Osteocyte (in vitro differentiated cells): Measurements from ENCODE around the gene FHL2. TPM values are rescaled to one million over a fixed set of nuclear protein-coding genes. Genes with fewer than 3 reads are reported as not detected.

Source experiments
- DNase-seq: peaks from one replicate; pipeline ENCODE4 v3.0.0; 2021; ENCODE audit warnings: mixed read lengths; ENCODE audit not compliant: unreplicated experiment; ENCODE audit errors: extremely low spot score
- H3K27ac Mint-ChIP-seq: one replicate; pipeline ENCODE4 v1.8.0; 2021; ENCODE audit warnings: mild to moderate bottlenecking, mixed read lengths; ENCODE audit not compliant: unreplicated experiment
- H3K27me3 Mint-ChIP-seq: one replicate; pipeline ENCODE4 v1.8.0; 2021; ENCODE audit warnings: mixed read lengths; ENCODE audit not compliant: unreplicated experiment
- H3K36me3 Mint-ChIP-seq: one replicate; pipeline ENCODE4 v1.8.0; 2021; ENCODE audit warnings: mixed read lengths; ENCODE audit not compliant: unreplicated experiment
- H3K4me1 Mint-ChIP-seq: one replicate; pipeline ENCODE4 v1.8.0; 2021; ENCODE audit warnings: mixed read lengths; ENCODE audit not compliant: unreplicated experiment
- H3K4me3 Mint-ChIP-seq: one replicate; pipeline ENCODE4 v1.8.0; 2021; ENCODE audit warnings: mild to moderate bottlenecking, moderate library complexity, mixed read lengths; ENCODE audit not compliant: unreplicated experiment
- H3K9me3 Mint-ChIP-seq: one replicate; pipeline ENCODE4 v1.8.0; 2021; ENCODE audit warnings: mixed read lengths; ENCODE audit not compliant: unreplicated experiment
- CTCF ChIP-seq: fragments of 200-600 bp; sonication (generic); IDR thresholded peaks from 2 replicates; pipeline ENCODE4 v1.5.0; 2021; ENCODE audit warnings: antibody characterized with exemption, mild to moderate bottlenecking, moderate library complexity
- total RNA-seq: library from RNA; stranded (reverse); gene quantifications from 2 replicates; pipeline ENCODE4 v1.2.1, GENCODE V29; 2021

The FHL2 gene
- total RNA-seq, 1 donor from 2014 or later = 76.8 TPM

DNA sequence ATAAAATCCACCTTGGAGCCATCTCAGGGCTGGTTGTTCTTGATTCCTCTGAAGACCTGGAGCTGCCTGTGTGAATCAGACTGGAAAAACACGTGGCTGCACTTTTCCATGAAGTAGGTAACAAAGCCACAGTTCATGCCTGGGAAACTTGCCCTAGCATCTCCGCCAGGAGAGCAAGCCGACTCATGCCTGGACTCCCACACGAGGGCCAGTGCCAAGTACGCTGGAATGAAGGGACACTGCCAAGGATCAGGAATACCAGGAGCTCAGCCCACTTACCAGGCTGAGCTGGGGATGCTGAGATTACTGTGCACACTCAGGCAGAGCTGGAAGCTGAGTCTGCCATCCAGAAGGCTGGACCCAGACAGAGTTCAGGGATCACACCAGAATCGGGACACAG is 10.9 kb upstream of the FHL2 start:
- no peak overlapping the region for H3K4me3 Mint-ChIP-seq
- peak; percentile 59 for DNase-seq
- peaks cover 32% of the 10 kb centered on the region for H3K27me3 Mint-ChIP-seq
- no peaks in the 10 kb centered on the region for H3K36me3 Mint-ChIP-seq
- TF ChIP-seq CTCF = no peak
- peaks cover 18% of the 10 kb centered on the region for H3K4me1 Mint-ChIP-seq
- no peak overlapping the region for H3K27ac Mint-ChIP-seq
- H3K9me3 Mint-ChIP-seq = no peaks in the 10 kb centered on the region

GRCh38 chr2:105407946-105408743 is 9.3 kb upstream of the FHL2 start:
- H3K27me3 Mint-ChIP-seq = peaks cover 19% of the 10 kb centered on the region
- no peaks in the 10 kb centered on the region for H3K36me3 Mint-ChIP-seq
- DNase-seq = peak; percentile 40
- H3K9me3 Mint-ChIP-seq = no peaks in the 10 kb centered on the region
- no peak overlapping the region for H3K4me3 Mint-ChIP-seq
- peaks cover 32% of the 10 kb centered on the region for H3K4me1 Mint-ChIP-seq
- TF ChIP-seq CTCF = no peak
- no peak overlapping the region for H3K27ac Mint-ChIP-seq

DNA sequence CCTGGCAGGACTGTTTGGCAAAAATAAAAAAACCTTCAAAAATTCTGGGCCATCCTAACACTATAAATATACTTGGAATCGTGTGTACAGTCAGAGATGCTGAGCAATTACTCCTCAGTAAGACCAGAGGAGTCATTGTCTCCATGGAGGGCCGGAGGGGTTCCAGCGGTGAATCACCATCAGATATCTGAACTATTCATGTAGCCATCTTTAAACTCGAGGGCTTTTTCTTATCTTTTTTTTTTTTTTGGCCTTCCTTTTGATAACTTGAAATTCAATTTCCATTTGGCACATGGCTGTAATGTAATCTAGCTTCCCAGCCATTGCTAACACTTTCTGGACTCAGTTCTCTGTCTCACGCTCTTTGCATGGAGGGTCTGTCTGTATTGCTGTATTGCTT is 7.4 kb upstream of the FHL2 start:
- H3K27ac Mint-ChIP-seq = peak overlapping the region; percentile 8
- no peak for TF ChIP-seq CTCF
- peaks cover 33% of the 10 kb centered on the region for H3K4me1 Mint-ChIP-seq
- H3K9me3 Mint-ChIP-seq = no peaks in the 10 kb centered on the region
- no peaks in the 10 kb centered on the region for H3K36me3 Mint-ChIP-seq
- no peak overlapping the region for H3K4me3 Mint-ChIP-seq
- H3K27me3 Mint-ChIP-seq = peaks cover 9% of the 10 kb centered on the region
- no peak for DNase-seq

- H3K9me3 Mint-ChIP-seq = no peaks in the 10 kb centered on the region
- no peak overlapping the region for H3K27ac Mint-ChIP-seq
- H3K4me3 Mint-ChIP-seq = no peak overlapping the region
- TF ChIP-seq CTCF = no peak
- no peaks in the 10 kb centered on the region for H3K36me3 Mint-ChIP-seq
- H3K27me3 Mint-ChIP-seq = peaks cover 4% of the 10 kb centered on the region
- DNase-seq = no peak
- H3K4me1 Mint-ChIP-seq = peaks cover 35% of the 10 kb centered on the region
Measured at GRCh38 chr2:105405291-105405690, 6.4 kb upstream of the FHL2 start.

DNA sequence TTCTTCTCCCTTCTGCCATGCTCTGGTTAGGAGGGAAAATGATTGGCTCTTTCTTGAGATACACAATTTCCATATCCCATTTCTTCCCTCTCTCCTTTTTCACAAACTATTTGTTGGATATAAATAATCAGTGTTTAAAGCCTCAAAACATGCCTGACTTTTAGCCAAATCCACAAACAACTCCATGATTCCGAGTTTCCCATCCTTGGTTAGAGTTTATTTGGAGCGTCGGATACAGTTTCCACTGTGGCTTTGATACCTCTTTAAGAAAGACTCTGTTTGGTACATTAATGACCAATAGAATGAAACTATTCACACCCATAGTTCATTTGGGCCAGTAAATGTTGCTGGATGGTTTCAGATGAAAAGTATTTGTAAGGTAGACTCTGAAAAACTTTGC is 5.9 kb upstream of the FHL2 start:
- H3K27ac Mint-ChIP-seq = no peak overlapping the region
- DNase-seq = no peak
- peaks cover 33% of the 10 kb centered on the region for H3K4me1 Mint-ChIP-seq

More for the DNA sequence above, 5.9 kb upstream of the FHL2 start:
- no peaks in the 10 kb centered on the region for H3K36me3 Mint-ChIP-seq
- H3K27me3 Mint-ChIP-seq = peaks cover 2% of the 10 kb centered on the region
- no peaks in the 10 kb centered on the region for H3K9me3 Mint-ChIP-seq
- no peak for TF ChIP-seq CTCF
- H3K4me3 Mint-ChIP-seq = no peak overlapping the region
